NK-92 (cell line): ENCODE measurements around the gene S100PBP.
A peak's percentile ranks its signal among the peaks of the same experiment; 100 is the strongest.

Experiments
- DNase-seq: peaks from one replicate; lab custom pipeline; 2025; ENCODE audit not compliant: unreplicated experiment; lab: John Stamatoyannopoulos, UW

S100PBP gene

DNA sequence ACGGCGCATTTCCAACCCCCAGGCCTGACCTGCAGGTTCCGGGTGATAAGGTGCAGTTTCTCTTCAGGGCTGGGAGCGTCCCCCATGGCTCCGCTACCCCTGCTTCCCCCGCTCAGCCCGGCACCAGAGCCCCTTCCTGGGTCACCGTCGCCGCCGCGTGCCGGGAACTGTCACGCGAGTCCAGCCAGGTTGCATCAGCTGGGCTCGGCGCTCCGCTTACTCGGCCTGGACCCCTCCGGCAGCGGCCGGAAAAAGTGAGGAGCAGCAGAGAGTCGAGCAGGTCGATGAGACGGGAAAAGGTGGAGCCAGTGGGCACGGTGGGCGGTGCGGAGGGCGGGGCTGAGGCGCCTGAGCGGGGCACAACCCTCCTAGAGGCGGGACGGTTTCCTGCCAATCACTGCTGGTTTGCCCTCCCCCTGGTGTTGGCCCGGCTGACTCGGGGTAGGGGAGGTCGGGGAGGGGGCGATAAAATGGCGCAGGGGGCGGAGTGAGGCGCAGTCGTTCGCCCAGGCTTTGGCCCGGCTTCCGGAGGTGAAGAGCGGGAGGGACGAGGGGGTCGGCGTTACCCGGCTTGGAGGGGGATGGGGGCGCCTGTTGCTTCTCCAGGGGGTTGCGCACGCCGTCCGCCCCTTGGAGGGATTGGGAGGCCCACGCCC, at the start of gene S100PBP, which contains the start of gene YARS1:
Gene S100PBP, plus strand, starts transcription at position 495 of the 656 bp plus-strand sequence. CDS start 8,447 bp downstream, outside the sequence.
Gene YARS1, minus strand, starts transcription at position 200 of the 656 bp plus-strand sequence. Its CDS starts 114 bp downstream, at position 86.
- DNase-seq = peak; percentile 90

DNA sequence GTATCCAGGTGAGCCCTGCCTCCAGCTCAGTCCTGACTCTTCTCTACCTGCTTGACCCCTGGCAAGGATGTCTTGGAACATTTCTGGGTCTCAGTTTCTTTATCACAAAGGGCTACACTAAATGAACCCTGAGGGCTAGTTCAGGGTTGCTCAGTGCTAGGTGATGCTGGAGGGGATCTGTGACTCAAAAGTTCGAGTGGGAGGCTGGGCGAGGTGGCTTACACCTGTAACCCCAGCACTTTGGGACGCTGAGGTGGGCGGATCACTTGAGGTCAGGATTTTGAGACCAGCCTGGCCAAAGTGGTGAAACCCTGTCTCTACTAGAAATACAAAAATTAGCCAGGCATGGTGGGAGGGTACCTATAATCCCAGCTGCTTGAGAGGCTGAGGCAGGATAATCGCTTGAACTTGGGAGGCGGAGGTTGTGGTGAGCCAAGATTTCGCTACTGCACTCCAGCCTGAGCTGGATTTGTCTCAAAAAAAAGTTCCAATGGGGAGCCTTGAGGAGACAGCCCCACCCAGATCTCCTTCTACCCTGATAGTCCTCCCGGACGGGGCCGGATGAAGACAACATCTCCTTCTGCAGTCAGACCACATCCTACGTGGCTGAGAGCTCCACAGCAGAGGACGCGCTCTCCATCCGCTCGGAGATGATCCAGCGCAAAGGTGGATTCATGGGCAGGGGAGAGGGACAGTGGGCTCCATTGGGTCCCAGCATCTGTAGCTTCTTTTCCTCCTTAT, 49.2 kb upstream of the S100PBP start:
- no peak for DNase-seq

DNA sequence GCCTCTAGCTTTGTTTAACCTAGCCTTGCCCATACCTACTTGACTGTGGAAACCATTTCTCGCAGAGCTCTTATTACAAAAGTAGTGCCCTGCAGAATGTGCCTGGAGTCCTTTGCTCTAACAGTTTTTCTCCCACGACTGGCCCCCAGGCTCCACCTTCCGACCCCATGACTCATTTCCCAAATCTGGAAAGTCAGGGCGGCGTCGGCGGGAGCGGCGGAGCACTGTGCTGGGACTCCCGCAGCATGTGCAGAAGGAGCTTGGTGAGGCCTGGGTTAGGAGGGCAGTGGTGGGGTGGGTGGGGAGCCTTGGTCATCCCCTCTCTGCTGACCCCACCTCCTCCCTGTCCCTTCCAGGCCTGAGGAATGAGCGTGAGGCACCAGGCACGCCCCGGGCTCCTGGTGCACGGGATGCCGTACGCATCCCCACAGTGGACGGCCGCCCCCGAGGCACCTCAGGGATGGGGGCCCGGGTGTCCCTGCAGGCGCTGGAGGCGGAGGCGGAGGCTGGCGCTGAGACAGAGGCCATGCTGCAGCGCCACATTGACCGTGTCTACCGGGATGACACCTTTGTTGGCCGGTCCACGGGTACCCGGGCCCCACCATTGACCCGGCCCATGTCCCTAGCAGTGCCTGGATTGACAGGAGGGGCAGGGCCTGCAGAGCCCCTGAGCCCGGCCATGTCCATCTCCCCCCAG, 47.8 kb upstream of the S100PBP start:
- no peak for DNase-seq

DNA sequence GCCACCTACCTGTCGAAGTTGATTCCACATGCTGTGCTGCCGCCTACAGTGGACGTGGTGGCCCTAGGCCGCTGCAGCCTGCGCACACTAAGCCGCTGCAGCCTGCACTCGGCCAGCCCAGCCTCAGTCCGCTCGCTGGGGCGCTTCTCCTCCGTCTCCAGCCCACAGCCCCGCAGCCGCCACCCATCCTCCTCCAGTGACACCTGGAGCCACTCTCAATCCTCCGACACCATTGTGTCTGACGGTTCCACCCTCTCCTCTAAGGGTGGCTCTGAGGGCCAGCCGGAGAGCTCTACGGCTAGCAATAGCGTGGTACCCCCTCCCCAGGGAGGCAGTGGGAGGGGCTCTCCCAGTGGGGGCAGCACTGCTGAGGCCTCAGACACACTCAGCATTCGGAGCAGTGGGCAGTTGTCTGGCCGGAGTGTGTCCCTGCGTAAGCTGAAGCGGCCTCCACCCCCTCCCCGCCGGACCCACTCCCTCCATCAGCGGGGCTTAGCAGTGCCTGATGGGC, 47.2 kb upstream of the S100PBP start:
- DNase-seq = no peak

DNA sequence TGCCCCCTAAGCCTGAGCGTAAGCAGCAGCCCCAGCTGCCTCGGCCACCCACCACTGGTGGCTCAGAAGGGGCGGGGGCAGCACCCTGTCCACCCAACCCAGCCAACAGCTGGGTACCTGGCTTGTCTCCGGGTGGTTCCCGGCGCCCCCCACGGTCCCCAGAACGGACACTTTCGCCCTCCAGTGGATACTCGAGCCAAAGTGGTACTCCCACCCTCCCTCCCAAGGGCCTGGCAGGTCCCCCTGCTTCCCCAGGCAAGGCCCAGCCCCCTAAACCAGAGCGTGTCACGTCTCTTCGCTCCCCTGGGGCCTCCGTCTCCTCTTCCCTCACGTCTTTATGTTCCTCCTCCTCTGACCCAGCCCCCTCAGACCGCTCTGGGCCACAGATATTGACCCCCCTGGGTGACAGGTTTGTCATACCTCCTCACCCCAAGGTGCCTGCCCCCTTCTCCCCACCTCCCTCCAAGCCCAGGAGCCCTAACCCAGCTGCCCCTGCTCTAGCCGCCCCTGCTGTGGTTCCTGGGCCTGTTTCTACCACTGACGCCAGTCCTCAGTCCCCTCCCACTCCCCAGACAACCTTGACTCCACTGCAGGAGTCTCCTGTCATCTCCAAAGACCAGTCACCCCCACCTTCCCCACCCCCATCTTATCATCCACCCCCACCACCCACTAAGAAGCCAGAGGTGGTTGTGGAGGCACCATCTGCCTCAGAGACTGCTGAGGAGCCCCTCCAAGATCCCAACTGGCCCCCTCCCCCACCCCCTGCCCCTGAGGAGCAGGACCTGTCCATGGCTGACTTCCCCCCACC, 46.5 kb upstream of the S100PBP start:
- DNase-seq = no peak

DNA sequence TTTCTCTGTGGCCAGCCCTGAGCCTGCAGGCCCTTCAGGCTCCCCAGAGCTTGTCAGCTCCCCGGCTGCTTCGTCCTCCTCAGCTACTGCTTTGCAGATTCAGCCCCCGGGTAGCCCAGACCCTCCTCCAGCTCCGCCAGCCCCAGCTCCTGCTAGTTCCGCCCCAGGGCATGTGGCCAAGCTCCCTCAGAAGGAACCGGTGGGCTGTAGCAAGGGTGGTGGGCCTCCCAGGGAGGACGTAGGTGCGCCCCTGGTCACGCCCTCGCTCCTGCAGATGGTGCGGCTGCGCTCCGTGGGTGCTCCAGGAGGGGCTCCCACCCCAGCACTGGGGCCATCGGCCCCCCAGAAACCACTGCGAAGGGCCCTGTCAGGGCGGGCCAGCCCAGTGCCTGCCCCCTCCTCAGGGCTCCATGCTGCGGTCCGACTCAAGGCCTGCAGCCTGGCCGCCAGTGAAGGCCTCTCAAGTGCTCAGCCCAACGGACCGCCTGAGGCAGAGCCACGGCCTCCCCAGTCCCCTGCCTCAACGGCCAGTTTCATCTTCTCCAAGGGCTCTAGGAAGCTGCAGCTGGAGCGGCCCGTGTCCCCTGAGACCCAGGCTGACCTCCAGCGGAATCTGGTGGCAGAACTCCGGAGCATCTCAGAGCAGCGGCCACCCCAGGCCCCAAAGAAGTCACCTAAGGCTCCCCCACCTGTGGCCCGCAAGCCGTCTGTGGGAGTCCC, 45.7 kb upstream of the S100PBP start:
- DNase-seq = no peak

DNA sequence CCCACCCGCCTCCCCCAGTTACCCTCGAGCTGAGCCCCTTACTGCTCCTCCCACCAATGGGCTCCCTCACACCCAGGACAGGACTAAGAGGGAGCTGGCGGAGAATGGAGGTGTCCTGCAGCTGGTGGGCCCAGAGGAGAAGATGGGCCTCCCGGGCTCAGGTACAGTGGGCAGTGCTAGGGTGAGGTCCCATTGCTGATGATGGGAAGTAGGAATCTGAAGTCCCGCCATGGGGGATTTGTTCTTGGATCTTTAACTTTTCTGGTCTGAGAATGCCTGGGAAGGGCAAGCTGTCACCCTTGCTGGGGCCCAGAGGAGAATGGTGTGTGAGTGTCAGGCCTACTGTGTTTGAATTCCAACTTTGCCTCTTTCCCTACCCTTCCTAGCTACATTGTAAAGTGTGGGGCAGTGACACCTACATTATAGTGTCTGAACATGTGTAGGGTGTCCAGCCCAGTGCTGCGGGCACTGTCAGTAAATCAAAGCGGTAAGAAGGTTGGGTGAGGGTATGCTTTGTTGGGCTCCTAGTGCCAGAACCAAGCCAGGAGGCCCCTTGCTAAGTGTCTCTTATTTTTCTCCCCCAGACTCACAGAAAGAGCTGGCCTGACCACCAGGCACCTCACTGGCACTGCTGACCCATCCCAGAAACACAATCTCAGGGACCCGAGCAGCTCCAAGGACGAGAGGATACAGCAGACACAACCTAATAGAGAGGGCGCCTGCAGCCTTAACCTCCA, 45.0 kb upstream of the S100PBP start:
- no peak for DNase-seq

DNA sequence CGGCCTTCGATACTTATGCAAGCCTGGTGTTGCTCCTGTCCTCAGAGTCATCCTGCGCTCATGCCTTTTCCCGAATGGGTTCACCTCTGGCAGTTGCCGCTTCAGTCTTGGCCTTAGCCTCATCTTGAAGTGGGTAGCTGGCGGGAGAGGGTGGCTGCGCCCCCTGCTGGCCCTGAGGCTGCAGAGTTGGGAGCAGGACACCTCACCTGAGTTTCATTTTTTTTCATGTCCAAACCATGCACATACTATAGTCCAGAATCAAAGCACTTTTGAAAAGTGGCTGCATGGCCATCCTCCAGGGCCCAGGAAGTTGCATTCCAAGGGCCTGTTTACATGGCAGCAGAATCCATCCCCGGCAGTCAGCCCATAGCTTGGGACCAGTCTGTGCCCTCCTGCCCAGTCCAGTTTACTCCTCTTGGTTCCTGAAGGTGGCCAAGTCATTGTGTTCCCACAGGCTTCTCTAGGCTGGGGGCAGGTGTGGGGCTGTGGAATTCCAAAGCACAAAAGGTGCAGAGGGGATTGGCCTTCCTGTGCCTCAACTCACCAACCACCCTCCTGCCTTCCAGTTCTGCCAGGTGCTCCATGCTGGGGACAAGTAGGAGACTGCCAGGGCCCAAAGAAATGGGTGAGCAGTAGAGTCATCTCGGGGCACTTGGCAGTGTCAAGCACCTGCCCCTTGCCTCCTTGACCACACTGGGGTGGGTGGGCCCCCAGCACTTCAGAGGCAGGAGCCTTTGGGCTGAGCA, 44.3 kb upstream of the S100PBP start:
- DNase-seq = no peak

DNA sequence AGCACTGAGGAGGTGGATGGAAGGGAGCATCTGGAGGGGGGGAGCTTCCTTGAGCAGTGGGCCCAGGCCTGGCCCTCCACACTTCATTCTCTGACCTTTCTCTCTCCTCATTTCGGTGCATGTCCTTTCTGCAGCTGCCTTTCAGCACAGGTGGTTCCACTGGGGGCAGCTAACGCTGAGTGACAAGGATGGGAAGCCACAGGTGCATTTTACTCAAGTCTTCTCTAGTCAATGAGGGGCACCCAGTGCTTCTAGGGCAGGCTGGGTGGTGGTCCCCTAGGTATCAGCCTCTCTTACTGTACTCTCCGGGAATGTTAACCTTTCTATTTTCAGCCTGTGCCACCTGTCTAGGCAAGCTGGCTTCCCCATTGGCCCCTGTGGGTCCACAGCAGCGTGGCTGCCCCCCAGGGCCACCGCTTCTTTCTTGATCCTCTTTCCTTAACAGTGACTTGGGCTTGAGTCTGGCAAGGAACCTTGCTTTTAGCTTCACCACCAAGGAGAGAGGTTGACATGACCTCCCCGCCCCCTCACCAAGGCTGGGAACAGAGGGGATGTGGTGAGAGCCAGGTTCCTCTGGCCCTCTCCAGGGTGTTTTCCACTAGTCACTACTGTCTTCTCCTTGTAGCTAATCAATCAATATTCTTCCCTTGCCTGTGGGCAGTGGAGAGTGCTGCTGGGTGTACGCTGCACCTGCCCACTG, 43.5 kb upstream of the S100PBP start:
- DNase-seq = no peak

DNA sequence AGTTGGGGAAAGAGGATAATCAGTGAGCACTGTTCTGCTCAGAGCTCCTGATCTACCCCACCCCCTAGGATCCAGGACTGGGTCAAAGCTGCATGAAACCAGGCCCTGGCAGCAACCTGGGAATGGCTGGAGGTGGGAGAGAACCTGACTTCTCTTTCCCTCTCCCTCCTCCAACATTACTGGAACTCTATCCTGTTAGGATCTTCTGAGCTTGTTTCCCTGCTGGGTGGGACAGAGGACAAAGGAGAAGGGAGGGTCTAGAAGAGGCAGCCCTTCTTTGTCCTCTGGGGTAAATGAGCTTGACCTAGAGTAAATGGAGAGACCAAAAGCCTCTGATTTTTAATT, 43.0 kb upstream of the S100PBP start:
- DNase-seq = no peak

DNA sequence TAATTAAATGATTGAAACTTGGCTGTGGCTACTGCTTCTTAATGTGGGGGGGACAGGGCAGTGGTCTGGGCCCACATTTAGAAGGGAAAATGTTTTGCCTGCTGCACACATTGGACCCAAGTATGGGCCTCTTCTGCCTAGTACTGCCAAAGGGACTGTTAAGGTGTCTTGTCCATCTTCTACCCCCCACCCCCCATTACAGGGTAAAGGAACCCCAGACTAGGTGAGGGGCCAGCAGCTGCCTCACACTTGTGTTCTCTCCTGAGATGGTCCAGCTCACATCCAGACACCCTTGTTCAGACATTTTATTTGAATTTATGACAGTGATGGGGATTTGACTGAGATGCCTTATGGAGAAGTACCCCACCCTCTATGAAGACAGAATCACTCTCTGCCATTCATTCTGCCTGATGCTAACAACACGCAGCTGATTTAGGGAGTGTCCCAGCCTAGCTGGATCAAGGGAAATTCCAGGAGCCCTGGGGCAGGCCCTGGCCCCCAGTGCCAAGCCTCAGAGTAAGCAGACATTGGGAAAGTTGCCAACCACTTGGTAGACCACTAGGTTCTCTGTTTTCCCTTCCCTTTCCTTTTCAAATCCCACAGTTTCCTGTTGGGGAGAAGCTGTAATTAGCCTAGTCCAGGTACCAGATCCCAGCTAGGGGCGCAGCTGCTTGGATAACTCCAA, 42.4 kb upstream of the S100PBP start:
- no peak for DNase-seq

DNA sequence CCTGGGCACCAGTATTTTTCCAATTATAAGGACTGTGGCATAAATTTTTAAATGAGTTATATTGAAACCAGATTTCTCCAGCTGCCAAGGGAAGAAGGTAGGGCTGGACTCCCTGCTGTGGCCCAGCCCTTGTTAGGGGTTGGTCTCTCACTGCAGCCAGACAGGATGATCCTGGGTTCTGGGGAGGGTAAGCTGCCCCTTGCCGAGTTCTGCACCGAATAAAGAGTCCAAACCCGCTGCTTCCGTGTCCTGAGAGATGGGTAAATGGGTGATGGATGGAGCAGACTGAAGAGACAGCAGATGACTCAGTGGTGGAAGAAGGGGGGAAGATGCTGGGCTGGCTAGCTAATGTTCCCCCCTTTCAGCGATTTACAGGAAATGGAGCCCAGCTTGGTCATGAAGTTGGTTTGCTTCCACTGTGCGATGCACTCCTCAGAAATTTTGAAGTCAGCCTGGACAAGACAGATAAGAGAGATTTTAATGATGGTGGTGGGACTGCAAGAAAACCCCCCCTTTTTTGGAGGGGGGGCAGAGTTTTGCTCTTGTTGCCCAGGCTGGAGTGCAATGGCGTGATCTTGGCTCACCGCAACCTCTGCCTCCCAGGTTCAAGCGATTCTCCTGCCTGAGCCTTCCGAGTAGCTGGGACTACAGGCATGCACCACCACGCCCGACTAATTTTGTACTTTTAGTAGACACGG, 41.7 kb upstream of the S100PBP start:
- DNase-seq = no peak

DNA sequence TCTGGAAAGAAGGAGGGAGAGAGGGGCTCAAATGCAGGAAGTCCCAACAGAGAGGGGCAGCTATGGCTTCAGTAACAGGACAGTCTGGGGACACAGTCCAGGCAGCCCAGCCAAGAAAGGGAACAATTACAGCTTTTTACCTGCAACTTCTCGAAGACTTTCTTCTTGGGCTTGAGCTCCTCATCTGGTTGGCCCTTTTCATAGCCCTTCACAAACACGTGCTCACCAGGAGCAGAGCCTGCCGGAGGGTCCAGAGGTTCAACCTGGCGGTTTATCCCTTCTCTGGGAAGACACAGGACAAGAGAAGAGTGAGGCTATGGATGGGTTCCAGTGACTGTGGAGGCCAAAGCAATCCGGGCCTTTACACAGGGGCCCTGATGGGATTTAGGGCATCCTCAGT, 38.2 kb upstream of the S100PBP start:
- DNase-seq = no peak

DNA sequence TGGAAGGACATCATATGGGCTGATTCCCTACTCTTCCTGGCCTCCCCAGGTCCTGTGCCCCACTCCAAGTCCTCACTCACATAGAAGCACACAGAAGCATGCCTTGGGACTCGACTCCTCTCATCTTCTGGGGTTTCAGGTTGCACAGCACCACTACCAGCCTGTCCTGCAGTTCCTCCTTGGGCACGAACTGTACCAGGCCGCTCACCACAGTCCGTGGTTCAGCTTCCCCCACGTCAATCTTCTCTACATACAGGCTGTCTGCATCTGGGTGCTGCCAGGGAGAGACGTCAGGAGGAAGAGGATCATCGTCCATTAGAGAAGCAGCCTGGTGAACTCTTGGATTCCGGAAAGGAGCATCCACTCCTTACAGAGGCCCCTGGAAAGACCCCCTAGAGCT, 37.4 kb upstream of the S100PBP start:
- DNase-seq = no peak

DNA sequence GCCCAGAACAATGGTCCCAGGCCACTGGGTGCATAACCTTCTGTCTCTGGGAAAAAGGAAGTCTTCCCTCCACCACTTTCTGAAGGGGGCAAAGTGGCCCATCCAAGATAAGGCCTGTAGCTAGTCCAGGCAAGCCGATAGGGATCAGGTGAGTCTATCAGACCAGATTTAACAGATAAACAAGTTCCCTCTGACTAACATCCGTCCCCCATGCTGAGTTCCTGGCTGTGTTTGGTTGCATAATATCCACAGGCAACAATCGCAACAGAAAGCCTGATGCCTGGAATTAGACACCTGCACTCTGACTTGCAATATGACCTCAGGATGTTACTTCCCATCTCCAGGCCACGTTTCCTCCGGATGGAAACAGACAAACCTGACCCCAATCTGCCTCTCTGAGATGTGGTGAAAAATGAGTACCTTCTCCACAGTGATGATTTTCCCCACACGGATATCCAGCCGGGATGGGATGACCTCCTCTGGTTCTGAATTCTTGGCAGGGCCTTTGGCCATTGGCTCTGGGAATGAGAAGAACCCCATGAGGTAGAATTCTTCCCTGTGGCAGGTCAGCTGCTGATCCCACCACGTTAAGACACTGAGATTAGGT, 36.7 kb upstream of the S100PBP start:
- no peak for DNase-seq

DNA sequence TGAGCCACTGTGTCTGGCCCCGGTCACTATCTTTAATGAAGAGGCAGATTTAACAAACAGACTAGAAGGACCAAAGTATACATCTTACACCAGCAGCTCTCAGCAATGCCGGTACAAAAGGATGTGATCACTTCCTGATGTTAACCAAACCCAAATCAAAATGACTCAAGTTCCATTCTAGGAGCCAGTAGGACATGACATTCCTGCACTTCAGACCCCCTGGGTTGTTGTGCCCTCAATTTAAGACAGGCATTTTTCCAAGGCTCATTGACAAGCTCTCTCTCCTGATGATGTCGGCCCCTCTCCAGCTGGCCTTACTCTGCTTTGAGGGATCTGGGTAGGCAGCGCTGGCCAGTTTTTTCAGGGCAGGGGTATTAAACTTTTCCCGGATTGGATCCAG, 35.4 kb upstream of the S100PBP start:
- DNase-seq = no peak

DNA sequence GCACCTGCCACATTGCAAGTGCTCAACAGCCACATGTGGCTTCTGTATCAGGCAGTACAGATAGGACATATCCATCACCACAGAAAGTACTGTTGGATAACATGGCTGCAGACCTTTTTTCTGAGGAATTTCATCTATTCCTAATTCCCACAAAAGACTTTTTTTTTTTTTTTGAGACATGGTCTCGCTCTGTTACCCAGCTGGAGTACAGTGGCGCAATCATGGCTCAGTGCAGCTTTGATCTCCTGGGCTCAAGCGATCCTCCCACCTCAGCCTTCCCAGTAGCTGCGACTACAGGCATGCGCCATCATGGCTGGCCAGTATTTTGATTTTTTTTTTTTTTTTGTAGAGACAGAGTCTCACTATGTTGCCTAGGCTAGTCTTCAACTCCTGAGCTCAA, 33.6 kb upstream of the S100PBP start:
- DNase-seq = no peak
